ENCODE data around the gene APOBEC3A. TPM values are rescaled to one million over a fixed set of nuclear protein-coding genes. Genes with fewer than 3 reads are reported as not detected.
"Not testable (repeated sequence)": the region's sequence is repeated elsewhere in the genome, so short reads cannot be mapped to it uniquely, and the experiment has no call there.

Gene APOBEC3A
- total RNA-seq, 2 donors from 2014 or later = 1.4 TPM; not detected in 1

DNA sequence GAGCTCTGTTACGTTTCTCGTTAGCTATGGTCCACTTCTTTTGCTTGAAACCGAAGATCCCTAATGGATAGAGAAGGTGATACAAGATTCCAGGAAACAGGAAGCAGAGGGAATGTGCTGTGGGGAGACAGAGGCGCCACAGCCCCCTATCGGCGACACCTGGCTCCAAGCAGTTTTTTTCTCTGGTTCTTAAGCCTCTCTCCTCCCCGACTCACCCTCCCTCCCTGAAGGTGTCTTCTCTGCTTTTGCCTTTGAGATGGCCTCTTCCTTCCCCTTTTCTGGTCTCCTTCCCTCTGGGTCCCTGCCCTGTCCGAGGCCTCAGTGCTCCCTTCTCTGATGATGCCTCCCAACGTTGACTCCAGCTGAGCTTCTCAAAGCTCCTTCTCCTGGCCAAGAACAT lies 14.2 kb upstream of the APOBEC3A start:
- no peak for DNase-seq
- no peaks in the 10 kb centered on the region for H3K9me3 ChIP-seq
- TF ChIP-seq CTCF (IDR thresholded peaks at IDR 0.05) = no peak
- no peak overlapping the region for H3K27ac ChIP-seq
- H3K4me1 ChIP-seq = no peaks in the 10 kb centered on the region
- intact Hi-C loops (cut with DNase I) = no loop called here
- no peak overlapping the region for H3K4me3 ChIP-seq
- no peaks in the 10 kb centered on the region for H3K27me3 ChIP-seq
- H3K9ac ChIP-seq (ENCODE audit: low read depth in 2 of 2, low read length in 2 of 2) = no peak overlapping the region
- H3K36me3 ChIP-seq = no peaks in the 10 kb centered on the region

DNA sequence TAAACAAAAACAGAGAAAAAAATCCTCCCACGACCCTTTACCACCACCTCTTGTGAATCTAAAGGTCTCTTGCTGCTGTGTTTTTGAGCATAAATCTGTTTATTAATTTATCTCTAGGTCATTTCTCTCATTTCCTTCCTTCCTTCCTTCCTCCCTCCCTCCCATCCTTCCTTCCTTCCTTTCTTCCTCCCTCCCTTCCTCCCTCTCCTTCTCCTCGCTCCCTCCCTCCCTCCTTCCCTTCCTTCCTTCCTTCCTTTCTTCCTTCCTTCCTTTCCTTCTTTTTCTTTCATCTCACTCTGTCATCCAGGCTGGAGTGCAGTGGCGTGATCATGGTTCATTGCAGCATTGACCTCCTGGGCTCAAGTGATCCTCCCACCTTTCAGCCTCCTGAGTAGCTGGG lies 13.5 kb upstream of the APOBEC3A start:
- no peak for DNase-seq
- H3K9me3 ChIP-seq = no peaks in the 10 kb centered on the region
- no peak overlapping the region for H3K4me3 ChIP-seq
- no peaks in the 10 kb centered on the region for H3K4me1 ChIP-seq
- no peak for TF ChIP-seq CTCF (IDR thresholded peaks at IDR 0.05)
- H3K9ac ChIP-seq (ENCODE audit: low read depth in 2 of 2, low read length in 2 of 2) = no peak overlapping the region
- no peak overlapping the region for H3K27ac ChIP-seq
- H3K36me3 ChIP-seq = no peaks in the 10 kb centered on the region
- intact Hi-C loops (cut with DNase I) = no loop called here
- H3K27me3 ChIP-seq = no peaks in the 10 kb centered on the region

DNA sequence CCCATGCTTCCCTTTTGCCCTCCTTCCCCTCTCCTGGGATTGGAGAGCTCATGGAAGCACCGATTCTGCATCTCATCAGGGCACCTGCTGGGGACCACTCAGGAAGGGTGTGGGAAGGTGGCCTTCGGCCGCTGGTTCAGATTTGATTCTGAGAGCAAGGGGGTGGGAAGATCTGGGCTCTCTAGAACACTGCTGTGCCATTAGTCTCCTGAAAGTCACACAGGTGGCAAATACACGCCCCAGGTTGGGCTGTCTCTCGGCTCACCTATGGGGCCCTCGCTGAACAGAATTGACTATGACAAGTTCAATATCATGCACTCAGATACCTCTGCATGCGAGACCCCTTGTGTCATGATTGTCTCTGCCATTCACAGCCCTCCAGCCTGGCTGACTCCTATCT lies 12.8 kb upstream of the APOBEC3A start:
- intact Hi-C loops (cut with DNase I) = no loop called here
- Histone ChIP-seq H3K36me3 (no peaks in the 10 kb centered on the region), H3K9ac (ENCODE audit: low read depth in 2 of 2, low read length in 2 of 2) (no peak overlapping the region), H3K4me1 (no peaks in the 10 kb centered on the region), H3K27ac (no peak overlapping the region), H3K9me3 (no peaks in the 10 kb centered on the region), H3K27me3 (no peaks in the 10 kb centered on the region), H3K4me3 (no peak overlapping the region)
- no peak for TF ChIP-seq CTCF (IDR thresholded peaks at IDR 0.05)
- no peak for DNase-seq

DNA sequence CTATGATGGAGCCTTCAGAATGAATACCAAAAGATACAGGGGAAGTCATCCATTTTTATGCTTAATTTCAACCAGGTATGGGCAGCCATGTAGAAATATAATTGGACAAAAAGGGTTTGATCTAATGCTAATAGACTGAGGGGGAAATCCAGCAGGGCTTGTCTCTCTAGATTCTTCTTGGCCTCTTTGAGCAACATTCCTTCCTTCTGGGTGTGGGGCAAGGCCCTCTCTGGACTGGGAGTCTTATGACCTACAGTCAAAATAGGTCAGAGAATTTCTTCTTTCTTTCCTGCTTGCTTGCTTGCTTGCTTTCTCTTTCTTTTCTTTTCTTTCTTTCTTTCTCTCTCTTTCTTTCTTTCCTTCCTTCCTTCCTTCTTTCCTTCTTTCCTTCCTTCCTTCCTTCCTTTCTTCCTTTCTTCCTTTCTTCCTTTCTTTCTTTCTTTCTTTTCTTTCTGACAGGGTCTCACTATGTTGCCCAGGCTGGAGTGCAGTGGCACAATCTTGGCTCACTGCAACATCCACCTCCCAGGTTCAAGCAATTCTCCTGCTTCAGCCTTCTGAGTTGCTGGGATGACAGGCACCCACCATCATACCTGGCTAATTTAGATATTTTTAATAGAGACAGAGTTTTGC lies 11.6 kb upstream of the APOBEC3A start:
- H3K9me3 ChIP-seq; H3K27me3 ChIP-seq; H3K9ac ChIP-seq (ENCODE audit: low read depth in 2 of 2, low read length in 2 of 2); H3K4me1 ChIP-seq; intact Hi-C loops (cut with DNase I); H3K4me3 ChIP-seq; H3K27ac ChIP-seq; H3K36me3 ChIP-seq; DNase-seq: not testable (repeated sequence)

- H3K27me3 ChIP-seq = no peaks in the 10 kb centered on the region
- no peak for DNase-seq
- no peaks in the 10 kb centered on the region for H3K36me3 ChIP-seq
- H3K4me1 ChIP-seq = no peaks in the 10 kb centered on the region
- H3K4me3 ChIP-seq = no peak overlapping the region
- H3K9me3 ChIP-seq = no peaks in the 10 kb centered on the region
- TF ChIP-seq CTCF (IDR thresholded peaks at IDR 0.05) = no peak
- H3K27ac ChIP-seq = no peak overlapping the region
- no peak overlapping the region for H3K9ac ChIP-seq (ENCODE audit: low read depth in 2 of 2, low read length in 2 of 2)
- intact Hi-C loops (cut with DNase I) = no loop called here
Measured at GRCh38 chr22:38946771-38947170, 10.6 kb upstream of the APOBEC3A start.

DNA sequence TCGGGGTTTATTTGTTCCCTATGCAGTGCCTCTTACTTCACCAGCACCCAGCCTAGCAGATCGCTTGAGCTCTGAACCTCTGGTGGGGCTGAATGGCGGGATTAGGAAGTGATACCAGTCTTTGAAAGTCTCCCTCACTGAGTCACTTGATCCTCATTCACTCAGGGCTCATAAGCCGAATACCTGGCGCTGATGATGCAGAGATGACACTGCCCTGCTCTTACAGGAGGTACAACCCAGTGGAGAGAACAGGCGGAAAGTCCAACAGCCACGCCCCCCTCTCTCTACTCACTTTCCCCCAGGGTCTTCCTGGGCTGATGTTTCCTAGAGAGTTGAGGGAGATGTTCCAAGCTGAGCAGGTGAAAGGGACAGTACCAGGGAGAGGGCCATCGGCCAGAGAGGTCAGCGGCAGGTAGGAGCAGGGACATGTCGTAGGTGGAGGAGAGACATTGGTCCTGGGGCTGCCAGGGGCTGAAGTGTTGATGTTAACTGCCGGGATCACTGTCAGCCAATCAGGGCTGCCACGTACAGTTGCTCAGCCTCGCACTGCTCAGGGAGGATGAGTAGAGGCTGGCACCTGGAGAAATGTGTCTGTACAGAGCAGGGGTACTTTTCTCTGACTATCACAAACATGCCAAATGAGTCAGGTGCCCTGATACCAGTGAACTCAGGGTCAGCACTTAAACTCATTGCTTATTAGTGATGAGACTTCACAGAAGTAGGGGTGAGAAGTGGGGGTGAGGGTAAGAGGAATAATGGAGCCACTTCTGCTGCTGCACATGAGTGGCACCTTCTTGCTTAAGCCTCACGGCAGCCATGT lies 9.9 kb upstream of the APOBEC3A start:
- Histone ChIP-seq H3K4me3 (no peak overlapping the region), H3K9ac (ENCODE audit: low read depth in 2 of 2, low read length in 2 of 2) (no peak overlapping the region), H3K36me3 (no peaks in the 10 kb centered on the region), H3K27ac (no peak overlapping the region), H3K27me3 (no peaks in the 10 kb centered on the region), H3K4me1 (no peaks in the 10 kb centered on the region), H3K9me3 (no peaks in the 10 kb centered on the region)
- no peak for DNase-seq
- no peak for TF ChIP-seq CTCF (IDR thresholded peaks at IDR 0.05)
- intact Hi-C loops (cut with DNase I) = no loop called here

Measured in colonic mucosa (tissue), 4 donors.